ENCODE measurements around the gene ZNFX1. TPM values are rescaled to one million over a fixed set of nuclear protein-coding genes. Genes with fewer than 3 reads are reported as not detected.

The ZNFX1 gene
- total and polyA plus RNA-seq, 9 of the 15 experiments (the other 6 are each of a cell fraction or from before 2014, with no cell fraction given), result 3.8 to 13.8 (median 10.3) TPM

DNA sequence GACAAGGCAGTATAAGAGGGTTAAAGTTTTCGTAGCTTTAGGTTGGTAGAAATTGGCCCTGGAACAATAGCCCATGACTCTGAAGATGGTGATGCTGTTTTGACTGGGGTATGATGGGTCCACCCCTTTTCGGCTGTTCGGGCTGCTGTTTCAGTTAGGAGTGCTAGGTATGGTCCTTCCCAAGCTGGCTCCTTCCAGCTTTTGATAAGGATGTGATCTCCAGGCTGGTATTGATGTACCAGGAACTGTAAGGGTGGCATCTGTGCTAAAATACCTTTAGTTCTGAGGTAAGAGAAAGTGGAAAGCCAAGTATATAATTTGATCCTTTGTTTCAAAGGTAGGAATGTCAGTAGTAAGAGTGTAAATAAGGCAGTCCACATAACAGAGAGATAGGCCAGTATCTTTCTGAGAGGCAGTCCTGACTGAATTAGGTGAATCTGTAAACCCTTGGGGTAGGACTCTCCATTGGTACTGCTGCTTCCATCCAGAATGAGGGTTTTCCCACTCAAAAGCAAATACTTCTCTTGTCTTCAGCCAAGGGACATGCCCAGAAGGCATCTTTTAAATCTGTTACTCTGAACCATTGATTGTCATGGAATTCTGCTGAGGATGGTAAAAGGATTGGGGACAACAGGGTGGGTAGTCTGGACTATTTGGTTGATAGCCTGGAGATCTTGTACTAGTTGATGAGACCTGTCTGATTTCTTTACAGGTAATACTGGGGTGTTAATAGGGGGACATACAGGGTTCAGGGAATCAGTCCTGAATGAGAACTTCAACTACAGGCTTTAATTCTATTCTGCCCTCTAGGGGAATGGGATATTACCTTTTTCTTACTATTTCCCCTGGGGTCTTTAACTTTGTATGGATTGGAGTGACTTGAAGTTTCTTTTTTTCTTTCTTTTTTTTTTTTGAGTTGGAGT lies 6.1 kb upstream of the ZNFX1 start:
- peaks cover 100% of the 10 kb centered on the region for H3K79me2 ChIP-seq (ENCODE audit: control insufficient read depth, insufficient read depth, low read length)
- H3K4me3 ChIP-seq, result peak overlapping the region; percentile 93
- H3K27ac ChIP-seq (ENCODE audit: extremely low read depth, low read depth, low read length), result peak overlapping the region; percentile 95; the same call in 2 of the 3 replicates
- H3K4me2 ChIP-seq (ENCODE audit: insufficient read depth, low read length), result peak overlapping the region; percentile 99
- peak in 2 of 4 experiments; percentile 14 to 26 for DNase-seq (ENCODE audit: extremely low read depth in 1 of 4, low spot score in 3 of 4)
- ChIA-PET POLR2A (interaction anchor here (6.0 kb wide), 1 partner anchor 7 kb away, joined by 68 read pairs; no protein-coding TSS in a partner anchor), CTCF (ENCODE audit: low intra/inter-chr PET ratio) (interaction anchor here (0.7 kb wide), 1 partner anchor 1993 kb away, joined by 4 read pairs; no protein-coding TSS in a partner anchor)
- in situ Hi-C loops (cut with MboI) (no loop called here), intact Hi-C loops (cut with micrococcal nuclease) (no loop called here)
- ATAC-seq, result peak; percentile 6; the same call in 2 of the 3 replicates
- 16% methylated on average over 3 of the region's 3 CpGs for WGBS (ENCODE audit: insufficient coverage, low coverage, missing lambda C conversion rate)
- H3K9me3 ChIP-seq (replicated peaks; ENCODE audit: control insufficient read depth, insufficient read depth, low read depth, low read length), result peaks cover 2% of the 10 kb centered on the region; the same call in 1 of the 2 replicates
- H2AFZ ChIP-seq (ENCODE audit: low read depth, low read length), result no peak overlapping the region
- FAIRE-seq, result no peak
- no peaks in the 10 kb centered on the region for H3K27me3 ChIP-seq (ENCODE audit: control insufficient read depth in 2 of 2, insufficient read depth in 2 of 2, low read length in 2 of 2)
- peaks cover 100% of the 10 kb centered on the region for H3K36me3 ChIP-seq (ENCODE audit: control insufficient read depth, insufficient read depth, low read length)
- peaks cover 91% of the 10 kb centered on the region for H4K20me1 ChIP-seq (replicated peaks; ENCODE audit: control insufficient read depth, insufficient read depth, low read length)
- peak overlapping the region; percentile 61 to 99; a peak in 3 of 4 replicates for H3K9ac ChIP-seq (ENCODE audit: insufficient read depth in 1 of 2, low read depth in 2 of 2, low read length in 2 of 2)
- no TSS peak for BruUV-seq (replicated peaks)
- peaks cover 7 to 47% of the 10 kb centered on the region in 2 experiments for H3K4me1 ChIP-seq (replicated peaks in 1 of 2; ENCODE audit: control insufficient read depth in 2 of 2, insufficient read depth in 2 of 2, low read length in 2 of 2)
- peaks cover 21% of the 10 kb centered on the region for H3K9me1 ChIP-seq (ENCODE audit: control insufficient read depth, insufficient read depth, low read length)
- TF ChIP-seq ZNF174 (CRISPR knock-in tag; IDR thresholded peaks at IDR 0.05) (no peak), ZNF274 (IDR thresholded peaks at IDR 0.05; ENCODE audit: borderline replicate concordance, low read depth, low read length) (0 out of 2 replicates have a peak, but pooled peaks have one; percentile 39), CBFA2T2 (conservative IDR thresholded peaks at IDR 0.05) (no peak), ZNF764 (CRISPR knock-in tag; IDR thresholded peaks at IDR 0.05; ENCODE audit: low read depth) (no peak), PTBP1 (IDR thresholded peaks at IDR 0.05; ENCODE audit: low read depth, low read length) (no peak), JUNB (CRISPR knock-in tag; conservative IDR thresholded peaks at IDR 0.05) (no peak), BDP1 (IDR thresholded peaks at IDR 0.05; ENCODE audit: insufficient read depth, insufficient read length) (no peak), PML (IDR thresholded peaks at IDR 0.05; ENCODE audit: low read length) (peak; percentile 23; the same call in 1 of the 2 replicates), PHF20 (IDR thresholded peaks at IDR 0.05; ENCODE audit: partially characterized antibody) (no peak), HDAC2 (IDR thresholded peaks at IDR 0.05) (no peak), POLR2AphosphoS5 (IDR thresholded peaks at IDR 0.05; ENCODE audit: control insufficient read depth, insufficient read depth, low read depth, low read length) (peak; percentile 58), RBFOX2 (IDR thresholded peaks at IDR 0.05; ENCODE audit: low read depth, low read length) (peak; percentile 49; the same call in 1 of the 2 replicates), RFX7 (CRISPR knock-in tag; IDR thresholded peaks at IDR 0.05) (0 out of 2 replicates have a peak, but pooled peaks have one; percentile 50), CBX3 (IDR thresholded peaks at IDR 0.05; ENCODE audit: borderline replicate concordance in 1 of 2, low read length in 2 of 2) (peak in 1 of 2 experiments; percentile 57; a peak in 1 of 3 replicates)
- TF ChIP-seq, protein P1, sequence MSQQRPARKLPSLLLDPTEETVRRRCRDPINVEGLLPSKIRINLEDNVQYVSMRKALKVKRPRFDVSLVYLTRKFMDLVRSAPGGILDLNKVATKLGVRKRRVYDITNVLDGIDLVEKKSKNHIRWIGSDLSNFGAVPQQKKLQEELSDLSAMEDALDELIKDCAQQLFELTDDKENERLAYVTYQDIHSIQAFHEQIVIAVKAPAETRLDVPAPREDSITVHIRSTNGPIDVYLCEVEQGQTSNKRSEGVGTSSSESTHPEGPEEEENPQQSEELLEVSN (IDR thresholded peaks at IDR 0.05; ENCODE audit: borderline replicate concordance in 1 of 2, extremely low read depth in 1 of 2, insufficient read depth in 1 of 2, insufficient read length in 1 of 2, low read depth in 1 of 2, low read length in 1 of 2, poor library complexity in 1 of 2, severe bottlenecking in 1 of 2), result no peak
- TF ChIP-seq, protein P2, sequence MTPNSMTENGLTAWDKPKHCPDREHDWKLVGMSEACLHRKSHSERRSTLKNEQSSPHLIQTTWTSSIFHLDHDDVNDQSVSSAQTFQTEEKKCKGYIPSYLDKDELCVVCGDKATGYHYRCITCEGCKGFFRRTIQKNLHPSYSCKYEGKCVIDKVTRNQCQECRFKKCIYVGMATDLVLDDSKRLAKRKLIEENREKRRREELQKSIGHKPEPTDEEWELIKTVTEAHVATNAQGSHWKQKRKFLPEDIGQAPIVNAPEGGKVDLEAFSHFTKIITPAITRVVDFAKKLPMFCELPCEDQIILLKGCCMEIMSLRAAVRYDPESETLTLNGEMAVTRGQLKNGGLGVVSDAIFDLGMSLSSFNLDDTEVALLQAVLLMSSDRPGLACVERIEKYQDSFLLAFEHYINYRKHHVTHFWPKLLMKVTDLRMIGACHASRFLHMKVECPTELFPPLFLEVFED (CRISPR knock-in tag; conservative IDR thresholded peaks at IDR 0.05), result 0 out of 2 replicates have a peak, but pooled peaks have one; percentile 3
